ENCODE measurements around the gene SQSTM1.

- TF ChIP-seq CTCF (IDR thresholded peaks at IDR 0.05) (no peak), EZH2 (IDR thresholded peaks at IDR 0.05; ENCODE audit: borderline replicate concordance, insufficient read depth, low read depth, low read length, poor library complexity, severe bottlenecking) (no peak)
These were observed 58.4 kb downstream of the SQSTM1 start for GRCh38 chr5:179879003-179879689.

Data from B cell (primary cell).